Fibroblast of peridontal ligament (primary cell): ENCODE data around the gene FGF3.

Experiments used
- DNase-seq: peaks from one replicate; pipeline ENCODE4 v3.0.0-alpha.2; 2010; ENCODE audit errors: extremely low read depth

Gene FGF3

DNA sequence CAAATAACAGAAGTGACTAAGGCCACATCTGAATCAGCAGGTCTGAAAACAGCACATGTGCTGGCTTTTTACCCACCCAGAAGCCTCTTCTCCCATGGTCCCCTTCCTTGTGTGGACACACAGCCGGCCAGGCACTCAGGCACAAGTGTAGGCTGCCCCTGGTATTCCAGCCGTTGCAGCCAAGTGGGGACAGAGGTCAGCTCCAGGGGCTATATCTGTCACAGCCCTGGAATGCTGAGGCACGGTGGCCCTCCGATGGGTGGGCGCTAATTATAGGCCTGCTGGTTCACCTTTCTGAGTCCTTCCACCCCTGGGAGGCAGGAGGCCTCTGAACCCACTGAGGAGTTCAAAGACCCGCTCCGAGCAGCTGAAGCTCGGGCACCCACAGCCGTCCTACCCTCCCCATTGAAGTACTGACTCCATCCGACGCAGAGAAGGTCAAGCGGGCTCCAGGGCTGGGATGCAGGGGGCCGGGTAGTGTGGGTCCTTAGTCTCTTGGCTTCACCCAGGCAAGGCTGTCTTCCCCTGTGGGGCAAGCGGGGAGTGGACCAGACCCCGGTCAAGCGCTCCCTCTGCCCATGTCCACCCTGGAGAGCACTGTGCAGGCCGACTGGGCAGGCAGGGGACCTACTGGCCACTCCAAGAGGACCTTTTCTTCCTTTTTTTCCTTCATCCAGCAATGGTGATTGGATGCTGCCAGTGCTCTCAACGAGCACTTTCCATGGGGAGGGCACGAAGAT, 14.3 kb downstream of the FGF3 start:
- DNase-seq = no peak

DNA sequence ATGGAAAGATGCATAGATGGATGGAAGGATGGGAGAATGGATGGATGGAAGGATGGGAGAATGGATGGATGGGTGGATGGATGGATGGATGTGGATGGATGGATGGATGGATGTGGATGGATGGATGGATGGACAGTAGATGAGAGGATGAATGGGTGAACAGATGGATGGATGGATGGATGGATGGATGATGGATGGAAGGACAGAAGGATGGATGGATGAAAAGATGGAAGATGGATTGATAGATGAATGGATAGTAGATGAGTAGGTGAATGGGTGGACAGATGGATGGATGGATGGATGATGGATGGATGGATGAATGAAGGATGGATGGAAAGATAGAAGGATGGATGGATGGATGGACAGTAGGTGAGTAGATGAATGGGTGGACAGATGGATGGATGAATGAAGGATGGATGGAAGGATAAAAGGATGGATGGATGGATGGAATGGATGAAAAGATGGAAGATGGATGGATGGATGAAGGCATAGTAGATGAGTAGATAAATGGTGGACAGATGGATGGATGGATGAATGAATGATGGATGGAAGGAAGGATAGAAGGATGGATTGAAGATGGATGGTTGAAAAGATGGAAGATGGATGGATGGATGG, 15.5 kb downstream of the FGF3 start:
- DNase-seq = no peak

DNA sequence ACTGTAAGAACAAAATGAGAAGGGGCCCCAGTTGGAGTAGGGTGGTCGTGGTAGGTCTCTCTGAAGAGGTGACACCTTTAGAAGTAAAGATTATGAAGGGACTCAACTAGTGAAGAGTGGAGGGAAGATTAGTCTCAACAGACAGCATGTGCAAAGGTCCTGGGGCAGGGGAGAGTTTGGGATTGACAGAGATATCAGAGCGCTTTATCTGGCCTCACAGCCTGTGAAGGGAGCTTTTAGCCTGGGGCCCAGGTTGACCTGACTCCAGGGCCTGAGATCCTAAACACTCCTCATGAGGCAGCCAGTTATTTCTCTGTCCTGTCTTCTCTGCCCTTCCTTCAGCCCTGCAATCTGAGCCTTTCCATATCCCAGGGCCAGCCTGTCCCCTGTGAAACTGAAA, 16.2 kb downstream of the FGF3 start:
- no peak for DNase-seq

DNA sequence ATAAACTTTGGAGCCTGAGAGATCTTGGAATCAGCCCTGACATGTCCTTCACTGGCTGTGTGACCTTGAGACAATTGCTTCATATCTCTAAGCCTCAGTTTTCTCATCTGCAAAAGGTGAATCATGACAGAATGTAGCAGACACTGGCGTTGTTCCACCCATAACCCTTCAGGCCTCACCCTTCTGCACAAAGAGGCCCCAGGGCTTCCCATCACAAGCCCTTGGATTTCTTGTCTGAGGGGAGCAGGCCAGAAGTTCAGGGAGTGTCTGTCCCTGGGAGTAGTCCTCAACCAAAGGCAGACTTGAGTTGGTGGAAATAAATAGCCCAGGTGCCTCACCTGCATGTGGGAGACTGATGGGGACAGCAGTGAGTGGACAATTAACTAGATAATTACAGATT, 16.6 kb downstream of the FGF3 start:
- DNase-seq = no peak

DNA sequence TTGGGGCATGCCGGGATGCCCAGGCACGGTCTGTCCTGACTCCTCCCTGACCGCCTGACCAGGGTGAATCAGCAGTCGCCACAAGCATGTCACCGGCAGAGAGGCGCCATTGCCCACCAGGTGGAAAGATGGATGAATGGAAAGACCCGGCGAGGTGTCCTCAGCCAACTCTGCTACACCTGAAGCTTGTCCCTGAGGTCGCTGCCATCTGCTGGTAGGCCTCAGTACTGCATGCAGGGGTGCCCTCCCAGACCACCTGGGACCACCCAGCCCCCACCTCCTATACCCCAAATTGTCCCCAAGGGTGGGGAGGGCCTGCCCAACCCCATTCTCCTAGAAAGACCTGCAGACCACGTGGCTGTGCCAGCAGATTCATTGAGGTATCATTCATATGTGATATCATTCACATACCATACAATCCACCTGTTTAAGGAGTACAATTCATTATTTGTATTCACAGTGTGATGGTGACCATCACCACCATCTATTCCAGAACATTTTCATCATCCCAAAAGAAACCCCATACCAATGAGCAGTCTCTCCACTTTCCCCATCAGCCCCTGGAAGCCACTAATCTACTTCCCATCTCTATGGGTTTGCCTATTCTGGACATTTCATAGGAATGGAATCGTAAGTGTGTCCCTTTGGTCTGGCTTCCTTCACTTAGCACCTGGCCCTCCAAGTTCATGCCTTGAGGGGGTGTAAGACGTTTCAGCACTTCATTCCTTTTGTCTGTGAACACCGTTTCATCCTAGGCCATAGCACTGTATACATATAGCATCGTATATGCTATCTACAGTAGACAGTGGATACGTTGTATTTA, 17.5 kb downstream of the FGF3 start:
- no peak for DNase-seq

DNA sequence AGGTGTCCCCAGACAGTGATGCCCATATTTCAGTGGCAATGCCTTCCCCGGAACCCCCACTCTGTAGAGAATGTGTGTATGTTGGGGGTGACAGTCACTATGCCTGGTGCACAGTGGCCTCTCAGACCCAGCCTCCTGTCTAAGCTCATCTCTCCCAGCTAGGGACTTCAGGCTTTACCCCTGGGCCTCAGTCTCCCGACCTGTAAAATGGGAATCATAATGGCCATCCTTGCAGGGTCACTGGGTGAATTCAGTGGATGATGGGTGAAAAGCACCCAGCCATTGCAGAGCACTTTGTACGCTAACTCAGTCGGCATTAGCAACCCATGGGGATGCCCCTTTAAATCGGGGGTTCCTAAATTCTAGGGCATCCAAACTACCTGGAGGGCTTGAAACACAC, 18.9 kb downstream of the FGF3 start:
- no peak for DNase-seq

DNA sequence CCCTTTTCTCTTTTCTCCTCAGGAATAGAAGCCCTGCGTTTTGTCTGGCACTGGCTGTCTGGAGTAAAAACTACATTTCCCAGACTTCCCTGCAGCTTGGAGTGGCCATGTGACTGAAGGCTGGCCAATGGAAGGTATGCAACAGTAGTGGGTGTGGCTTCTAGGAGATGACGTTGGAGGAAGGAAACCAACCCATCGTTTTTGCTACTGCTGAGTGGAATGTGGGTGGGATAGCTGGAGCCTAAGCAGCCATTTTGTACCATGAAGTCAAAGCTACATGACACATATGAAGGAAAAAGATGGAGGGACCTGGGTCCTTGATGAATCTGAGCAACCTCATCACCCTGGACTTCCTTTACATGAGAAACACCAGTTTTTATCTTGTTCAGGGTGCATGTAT, 19.6 kb downstream of the FGF3 start:
- DNase-seq = no peak

DNA sequence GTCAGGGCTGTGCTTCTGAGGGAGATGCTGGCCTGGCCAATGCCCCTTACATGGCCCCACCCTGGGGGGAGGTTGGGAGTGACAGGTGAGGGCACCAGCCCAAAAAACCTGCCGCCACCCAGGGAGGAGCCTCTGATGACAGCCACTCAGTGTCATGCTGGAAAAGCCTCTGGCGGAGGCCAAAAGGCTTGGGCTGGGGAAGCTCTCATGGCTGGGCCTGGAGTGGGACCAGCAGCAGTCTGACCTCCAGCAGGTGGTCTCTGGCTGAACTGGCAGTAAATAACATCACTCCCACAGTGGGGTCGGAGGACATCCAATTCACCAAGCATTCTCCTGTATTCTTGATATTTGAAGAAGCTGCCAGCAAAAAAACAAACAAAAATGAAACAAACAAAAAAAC, 20.1 kb downstream of the FGF3 start:
- no peak for DNase-seq

DNA sequence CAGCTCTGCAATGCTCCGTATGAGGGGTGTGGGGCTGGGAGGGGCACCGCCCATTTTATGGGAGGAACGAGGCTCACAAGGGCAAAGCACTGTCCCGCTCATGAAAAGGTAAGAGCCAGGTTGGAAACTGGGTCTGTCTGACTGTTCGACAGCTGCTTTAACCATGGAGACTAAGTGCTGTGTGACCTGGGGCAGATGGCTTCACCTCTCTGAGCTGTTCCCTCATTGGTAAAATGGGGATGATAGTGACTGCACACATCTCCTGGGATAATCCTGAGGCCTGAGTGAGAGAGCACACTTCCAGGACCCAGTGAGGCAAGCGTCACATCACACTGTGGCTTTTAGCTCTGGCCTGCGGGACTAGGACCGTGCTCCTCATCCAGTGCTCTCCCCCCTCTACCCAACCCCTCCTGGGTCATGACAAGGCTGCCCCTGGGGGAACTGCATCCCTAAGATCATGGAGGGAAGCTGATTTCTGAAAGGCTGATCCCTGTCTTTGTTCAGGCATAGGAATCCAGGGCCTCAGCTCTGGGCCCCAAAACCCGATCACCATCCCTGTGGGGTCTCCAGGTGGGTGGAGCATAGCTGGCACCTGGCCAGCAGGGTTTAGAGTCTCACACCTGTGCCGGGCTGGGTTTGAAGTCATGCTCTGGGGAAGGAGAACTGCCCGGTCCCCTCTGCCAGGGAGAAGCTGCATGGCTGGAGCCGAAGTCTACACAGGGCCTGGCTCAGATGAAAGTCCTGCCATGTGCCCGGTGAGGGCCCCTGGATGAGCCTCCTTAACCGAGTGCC, 21.3 kb downstream of the FGF3 start:
- no peak for DNase-seq

DNA sequence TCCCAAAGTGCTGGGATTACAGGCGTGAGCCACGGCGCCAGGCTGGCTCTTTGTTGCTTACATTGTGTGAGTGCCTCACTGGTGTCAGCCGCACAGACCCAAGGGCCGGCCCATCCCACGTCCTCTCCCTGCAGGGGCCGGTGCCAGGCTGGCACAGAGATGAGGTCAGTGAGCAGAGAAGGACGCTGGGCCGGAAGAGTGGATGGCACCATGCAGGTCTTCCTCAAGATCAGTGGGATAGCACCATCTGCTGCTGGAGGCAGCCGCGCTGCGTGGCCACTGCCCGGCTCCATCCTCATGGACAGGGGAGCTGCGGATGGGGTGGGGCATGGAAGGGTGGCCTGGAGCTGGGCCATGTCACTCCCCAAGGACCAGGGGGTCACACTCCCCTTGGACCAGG, 22.1 kb downstream of the FGF3 start:
- no peak for DNase-seq

DNA sequence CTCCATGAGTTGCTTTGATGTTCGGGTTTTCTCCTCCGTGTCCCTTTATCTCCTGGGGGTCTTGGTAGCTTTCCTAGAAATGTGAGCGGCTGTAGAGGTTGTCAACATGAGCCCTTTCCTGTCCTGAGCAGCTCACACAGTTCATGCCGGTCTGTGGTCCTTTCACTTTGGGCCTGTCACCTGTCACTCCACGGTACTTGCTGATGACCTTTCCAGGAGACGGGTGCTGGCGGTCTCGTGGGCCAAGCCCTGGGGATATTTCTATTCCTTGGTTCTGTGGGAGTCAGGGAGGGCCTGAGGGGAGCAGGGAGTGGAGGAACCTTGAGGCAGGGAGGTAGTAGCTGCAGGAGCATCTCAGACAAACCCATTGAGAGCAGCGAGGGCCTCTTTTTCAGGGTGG, 23.2 kb downstream of the FGF3 start:
- no peak for DNase-seq

DNA sequence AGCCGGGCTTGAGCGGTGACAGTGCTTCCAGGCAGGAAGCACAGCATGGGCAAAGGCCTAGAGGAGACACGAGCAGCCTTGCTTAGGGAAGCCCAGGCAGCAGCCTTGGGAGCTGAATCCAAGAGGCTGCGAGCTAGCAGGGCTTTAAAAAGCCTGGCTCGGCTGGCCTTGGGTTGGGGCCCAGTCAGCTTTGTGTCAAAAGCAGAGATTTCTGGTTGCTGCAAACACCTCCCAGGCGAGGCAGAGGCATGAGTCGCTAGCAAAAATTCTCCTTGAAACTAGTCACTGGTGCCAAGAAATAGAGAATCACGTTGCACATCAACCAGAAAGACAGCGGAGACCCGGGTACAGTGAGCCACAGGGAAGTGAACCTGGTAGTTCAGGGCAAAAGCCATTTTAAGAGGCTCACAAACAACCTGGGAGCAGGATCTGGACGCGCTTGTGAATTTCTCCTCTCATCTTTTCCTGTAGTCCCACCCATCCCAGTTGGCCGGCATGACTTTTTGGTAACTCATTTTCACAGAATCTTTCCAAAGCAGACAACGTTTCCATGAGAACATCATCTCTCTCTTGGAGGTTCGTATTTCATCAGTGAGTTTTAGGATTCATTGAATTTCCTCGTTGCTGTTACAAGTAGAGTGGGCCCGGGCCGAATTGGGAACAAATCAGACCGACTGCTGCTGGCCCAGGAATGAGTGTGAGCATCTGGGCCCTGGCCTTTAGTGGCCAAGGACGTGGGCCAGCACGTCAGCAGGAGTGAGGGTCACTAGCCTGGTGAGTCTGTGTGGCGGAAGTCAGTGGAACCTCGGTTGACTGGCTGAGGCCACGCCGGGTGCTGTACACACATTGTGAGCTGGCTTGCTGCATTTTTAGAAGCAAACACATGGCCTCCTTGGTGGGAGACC, 27.7 kb downstream of the FGF3 start:
- peak; percentile 72 for DNase-seq

DNA sequence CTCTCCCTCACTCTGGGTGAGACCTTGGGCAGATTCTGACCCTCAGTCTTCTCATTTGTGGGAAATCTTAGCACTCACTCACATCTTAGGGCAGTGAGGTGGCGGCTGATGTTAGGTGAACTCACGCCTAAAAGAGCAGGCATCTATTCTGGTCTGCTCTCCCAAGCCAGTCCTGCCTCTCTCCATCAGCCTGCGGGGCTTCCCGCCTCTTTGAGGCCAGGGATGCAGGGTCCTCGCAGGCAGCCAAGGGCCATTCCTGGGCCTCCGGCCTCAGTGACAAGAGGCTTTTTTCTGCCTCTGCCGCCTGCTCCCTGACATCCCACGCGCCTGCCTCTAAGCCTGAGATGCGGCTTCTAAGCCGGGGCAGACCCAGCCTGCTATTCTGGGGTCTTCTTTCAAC, 30.3 kb downstream of the FGF3 start:
- no peak for DNase-seq

DNA sequence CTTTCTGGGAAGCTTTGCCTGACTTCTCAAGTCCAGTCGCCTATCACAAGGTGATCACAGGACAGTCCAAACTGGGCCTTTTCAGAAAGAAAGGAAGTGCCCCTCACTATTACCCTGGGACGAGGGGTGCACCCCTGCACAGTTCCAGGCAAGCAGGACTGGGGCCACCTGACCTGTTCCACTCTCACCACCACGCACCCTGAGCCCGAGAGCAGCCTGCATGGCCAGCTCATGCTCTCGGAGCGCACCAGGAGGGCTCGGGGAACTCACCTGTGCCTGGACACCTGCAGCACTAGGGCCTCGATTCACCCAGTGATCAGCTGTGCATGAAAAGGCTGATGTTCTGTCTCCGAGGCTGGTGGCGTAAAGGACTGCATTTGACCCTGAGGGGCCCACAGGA, 31.3 kb downstream of the FGF3 start:
- DNase-seq = no peak

DNA sequence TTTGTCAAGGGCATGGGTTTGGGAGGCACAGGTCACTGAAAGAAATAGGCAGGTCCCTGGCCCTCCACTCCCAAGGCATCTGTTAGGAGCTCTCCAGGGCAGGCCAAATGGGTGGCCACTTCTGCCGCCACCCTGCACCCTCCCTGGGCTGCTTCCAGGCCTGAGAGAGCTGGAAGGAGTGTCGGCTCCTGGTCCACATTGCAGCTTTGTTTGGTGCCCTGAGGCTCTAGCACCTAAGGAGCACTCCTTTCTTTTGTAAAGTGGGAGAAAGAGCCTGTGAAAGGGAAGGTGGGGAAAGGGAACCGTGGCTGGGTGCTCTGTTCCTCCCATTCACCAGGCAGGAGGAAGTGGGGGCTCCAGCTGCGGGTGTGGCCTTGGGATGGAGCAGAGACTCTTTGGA, 31.8 kb downstream of the FGF3 start:
- no peak for DNase-seq

DNA sequence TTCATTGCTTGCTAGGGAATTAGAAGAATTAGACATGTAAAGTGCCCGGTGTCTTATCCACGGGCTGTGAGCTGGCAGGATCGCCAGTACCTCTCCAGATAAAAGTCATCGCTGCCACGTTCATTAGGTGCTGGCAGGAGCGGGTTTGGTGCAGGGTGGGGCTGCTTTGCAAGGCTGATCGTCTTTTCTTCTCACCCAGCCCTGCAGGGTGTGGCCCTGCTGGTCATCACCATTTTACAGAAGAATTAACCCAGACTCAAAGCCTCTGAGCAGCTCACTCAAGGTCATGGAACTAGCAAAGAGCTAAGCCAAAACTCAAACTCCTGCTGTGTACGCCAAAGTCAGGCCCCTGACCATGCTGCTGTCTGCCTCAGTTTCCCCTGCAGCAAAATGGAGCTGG, 38.0 kb downstream of the FGF3 start:
- DNase-seq = no peak

DNA sequence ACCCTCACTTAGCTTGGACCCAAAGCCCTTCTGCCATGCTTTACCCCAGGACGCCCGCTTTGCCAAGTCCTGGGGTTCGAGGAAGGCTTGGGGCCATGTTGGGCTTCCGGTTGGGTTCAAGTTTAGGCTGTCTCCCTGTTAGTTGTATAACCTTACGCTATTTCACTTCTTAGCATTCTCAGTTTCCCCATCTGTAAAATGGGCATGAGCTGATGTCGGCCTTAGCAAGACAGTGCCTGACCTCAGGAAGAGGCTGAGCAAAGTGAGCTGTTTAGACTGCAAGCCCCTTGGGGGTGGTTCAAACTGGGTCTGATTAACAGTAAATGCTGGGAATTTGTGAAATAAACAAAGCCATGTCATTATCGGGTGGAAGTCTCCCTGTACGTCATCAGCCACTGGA, 40.8 kb downstream of the FGF3 start:
- no peak for DNase-seq

DNA sequence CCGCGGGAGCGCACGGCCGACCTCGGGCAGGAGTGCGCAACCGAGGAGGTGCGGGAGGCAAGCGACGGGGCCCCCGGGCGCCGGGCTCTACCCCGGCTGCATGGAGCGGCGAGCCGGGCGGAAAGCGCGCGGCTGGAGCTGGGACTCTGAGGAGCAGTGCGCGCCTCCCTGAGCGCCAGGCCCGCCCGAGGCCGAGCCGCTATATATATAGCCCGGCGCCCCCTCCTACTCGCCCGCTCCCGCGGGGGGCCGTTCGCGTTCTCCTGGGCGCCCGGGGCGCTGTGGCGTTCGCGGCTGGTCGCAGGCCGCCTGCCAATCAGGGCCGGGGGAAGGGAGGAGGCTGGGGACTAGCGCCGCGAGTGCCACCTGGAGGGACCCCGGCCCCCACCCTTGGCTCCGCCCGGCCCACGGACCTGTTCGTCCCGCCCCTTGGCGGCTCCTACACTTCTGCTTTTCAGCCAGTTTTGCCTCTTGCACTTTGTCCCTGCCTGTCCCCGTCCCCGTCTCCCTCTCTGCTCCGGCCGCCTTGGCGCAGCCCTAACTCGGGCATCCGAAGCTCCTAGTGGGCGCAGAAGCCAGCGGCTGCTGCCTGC, 44.0 kb downstream of the FGF3 start, which contains the start of gene FGF4:
FGF4 (minus strand) TSS at position 179 of the 593 bp plus-strand sequence. CDS start 257 bp downstream, outside the sequence.
- no peak for DNase-seq

DNA sequence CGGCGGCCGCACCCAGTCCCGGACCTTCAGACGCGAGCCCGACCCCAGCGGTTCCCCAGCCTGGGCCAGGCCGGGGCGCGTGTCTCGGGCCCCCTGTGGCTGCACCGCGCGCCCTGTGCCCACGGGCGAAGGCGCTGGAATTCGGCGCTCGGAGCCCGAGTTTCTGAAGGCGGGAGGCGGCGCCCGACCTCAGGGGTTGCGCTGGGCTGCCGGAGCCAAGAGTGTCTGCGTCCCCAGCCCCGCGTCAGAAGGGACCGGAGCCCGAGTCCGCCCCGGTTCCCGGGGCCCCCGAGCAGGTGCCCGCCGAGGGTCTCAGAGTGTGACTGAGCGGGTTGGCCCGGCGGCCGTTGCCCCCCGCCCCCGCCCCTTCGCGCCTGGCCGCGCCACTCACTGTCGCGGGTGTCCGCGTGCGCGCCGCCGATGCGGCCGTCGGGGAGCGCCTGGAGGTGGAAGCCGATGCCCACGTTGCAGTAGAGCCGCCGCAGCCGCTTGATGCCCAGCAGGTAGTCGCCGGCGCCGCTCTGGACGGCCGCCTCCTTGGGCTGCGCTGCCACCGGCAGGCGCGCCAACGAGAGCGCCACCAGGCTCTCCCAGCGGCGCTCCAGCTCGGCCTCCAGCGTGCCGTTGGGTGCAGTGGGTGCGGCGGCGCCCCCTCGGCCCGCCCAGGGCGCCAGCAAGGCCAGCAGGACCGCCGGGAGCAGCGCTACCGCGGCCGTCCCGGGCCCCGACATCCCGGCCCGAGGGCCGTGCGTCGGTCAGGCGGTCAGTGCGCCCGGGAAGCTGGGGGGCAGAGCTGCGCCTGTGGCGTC, 44.7 kb downstream of the FGF3 start:
- no peak for DNase-seq
